ENCODE data around the gene PEAR1.

Gene PEAR1

GRCh38 chr1:156927215-156928042 lies 33.9 kb downstream of the PEAR1 start:
- peak; percentile 76 for TF ChIP-seq CTCF (IDR thresholded peaks at IDR 0.05; ENCODE audit: low read depth, low read length, missing control alignments)
- peak overlapping the region; percentile 29 for H3K4me3 ChIP-seq (ENCODE audit: low read depth, low read length)
- DNase-seq (ENCODE audit: low read depth): peak; percentile 34
- in situ Hi-C loops (cut with HindIII; ENCODE audit: low sequenced_read_pairs): no loop called here

GRCh38 chr1:156928043-156928602 lies 34.6 kb downstream of the PEAR1 start:
- in situ Hi-C loops (cut with HindIII; ENCODE audit: low sequenced_read_pairs): no loop called here
- TF ChIP-seq CTCF (IDR thresholded peaks at IDR 0.05; ENCODE audit: low read depth, low read length, missing control alignments): no peak
- DNase-seq (ENCODE audit: low read depth): no peak
- no peak overlapping the region for H3K4me3 ChIP-seq (ENCODE audit: low read depth, low read length)

- no peak for DNase-seq (ENCODE audit: low read depth)
- in situ Hi-C loops (cut with HindIII; ENCODE audit: low sequenced_read_pairs): no loop called here
- TF ChIP-seq CTCF (IDR thresholded peaks at IDR 0.05; ENCODE audit: low read depth, low read length, missing control alignments): no peak
- H3K4me3 ChIP-seq (ENCODE audit: low read depth, low read length): no peak overlapping the region
These were observed 36.2 kb downstream of the PEAR1 start for GRCh38 chr1:156929596-156930238.

DNA sequence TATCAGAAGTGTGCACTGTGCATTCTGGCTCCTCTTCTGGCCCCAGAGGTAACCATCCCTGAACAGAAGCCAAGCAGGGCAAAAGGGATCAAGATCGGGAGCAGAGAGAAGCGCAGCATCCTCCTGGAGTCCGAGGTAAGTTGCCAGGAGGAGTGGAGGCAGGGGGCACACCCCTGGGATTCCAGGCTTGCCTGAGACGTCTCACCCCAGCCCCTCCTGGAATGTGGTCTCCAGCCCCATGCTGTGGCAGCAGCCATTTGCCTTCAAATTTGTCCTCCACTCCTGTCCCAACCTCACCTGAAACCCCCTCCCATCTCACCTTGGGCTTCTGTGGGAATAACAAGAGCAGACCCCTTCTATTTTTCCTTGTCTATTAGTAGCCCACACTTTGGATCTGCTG lies 37.0 kb downstream of the PEAR1 start:
- no peak overlapping the region for H3K4me3 ChIP-seq (ENCODE audit: low read depth, low read length)
- no peak for TF ChIP-seq CTCF (IDR thresholded peaks at IDR 0.05; ENCODE audit: low read depth, low read length, missing control alignments)
- in situ Hi-C loops (cut with HindIII; ENCODE audit: low sequenced_read_pairs): no loop called here
- no peak for DNase-seq (ENCODE audit: low read depth)

- no peak overlapping the region for H3K4me3 ChIP-seq (ENCODE audit: low read depth, low read length)
- peak; percentile 22 for DNase-seq (ENCODE audit: low read depth)
- TF ChIP-seq CTCF (IDR thresholded peaks at IDR 0.05; ENCODE audit: low read depth, low read length, missing control alignments): no peak
- in situ Hi-C loops (cut with HindIII; ENCODE audit: low sequenced_read_pairs): no loop called here
These were observed 37.9 kb downstream of the PEAR1 start for GRCh38 chr1:156931211-156931952.

All from astrocyte of the cerebellum (primary cell).